GM21576 (cell line): ENCODE measurements around the gene CSNK2A2.

Source experiments
- ATAC-seq: cut with Tn5 transposase; IDR thresholded peaks from one replicate; pipeline ENCODE4 v1.9.1; 2021; ENCODE audit warnings: mild to moderate bottlenecking, moderate library complexity; ENCODE audit not compliant: unreplicated experiment

The CSNK2A2 gene

DNA sequence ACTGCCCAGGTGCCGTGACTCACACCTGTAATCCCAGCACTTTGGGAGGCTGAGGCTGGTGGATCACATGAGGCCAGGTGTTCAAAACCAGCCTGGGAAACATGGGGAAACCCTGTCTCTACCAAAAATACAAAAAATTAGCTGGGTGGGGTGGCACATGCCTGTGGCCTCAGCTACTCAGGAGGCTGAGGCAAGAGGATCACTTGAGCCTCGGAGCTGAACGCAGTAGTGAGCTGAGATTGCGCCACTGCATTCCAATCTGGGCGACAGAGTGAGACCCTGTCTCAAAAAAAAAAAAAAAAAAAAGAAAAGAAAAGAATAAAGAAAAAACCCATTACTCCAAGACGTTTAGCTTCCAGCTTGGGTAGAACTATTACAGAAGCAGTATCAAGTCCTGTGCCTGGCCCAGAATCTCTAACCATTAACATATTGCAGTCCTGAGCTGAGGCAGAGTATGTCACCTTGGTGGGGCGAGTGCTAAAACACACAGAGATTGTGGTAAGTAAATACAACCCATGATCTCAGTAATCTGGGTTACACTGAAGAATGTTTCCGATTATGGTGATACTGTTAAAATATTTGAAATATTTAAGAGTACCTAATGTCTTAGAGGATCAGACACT is 45.5 kb downstream of the CSNK2A2 start:
- ATAC-seq: no peak

GRCh38 chr16:58148526-58148925 is 49.4 kb downstream of the CSNK2A2 start:
- ATAC-seq: no peak

DNA sequence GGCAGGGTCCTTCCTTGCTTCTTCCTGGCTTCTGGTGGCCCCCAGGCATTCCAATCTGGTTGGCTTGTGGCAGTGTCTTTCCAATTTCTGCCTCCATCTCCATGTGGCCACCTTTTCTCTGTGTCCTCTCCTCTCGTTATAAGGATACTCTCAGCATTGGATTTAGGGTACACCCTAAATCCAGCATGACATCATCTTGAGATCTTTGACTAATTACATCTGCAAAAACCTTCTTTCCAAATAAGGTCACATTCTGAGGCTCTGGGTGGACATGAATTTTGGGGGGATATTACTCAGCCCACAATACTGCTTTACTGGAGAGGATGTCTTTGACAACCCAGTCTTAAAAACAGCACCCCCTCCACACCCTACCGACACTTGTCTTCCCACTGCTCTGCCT is 49.8 kb downstream of the CSNK2A2 start:
- no peak for ATAC-seq

DNA sequence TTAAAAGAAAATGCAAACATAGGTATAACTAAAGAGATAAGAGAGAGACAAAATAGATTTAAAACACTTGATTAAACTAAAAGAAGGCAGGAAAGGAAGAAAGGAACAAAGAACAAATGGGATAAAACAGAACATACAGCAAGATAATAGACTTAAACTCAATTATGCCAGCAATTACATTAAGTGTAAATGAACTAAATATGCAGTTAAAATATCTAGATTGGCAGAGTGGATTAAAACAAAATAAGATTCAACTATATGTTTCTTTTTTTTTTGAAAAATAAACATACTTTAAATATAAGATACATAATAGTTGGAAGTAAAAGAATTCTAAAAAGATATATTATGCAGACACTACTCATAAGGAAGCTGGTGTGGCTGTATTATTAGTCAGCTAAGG is 59.1 kb downstream of the CSNK2A2 start:
- ATAC-seq: no peak

- ATAC-seq: no peak
Observed at GRCh38 chr16:58137581-58137980, 60.3 kb downstream of the CSNK2A2 start.

DNA sequence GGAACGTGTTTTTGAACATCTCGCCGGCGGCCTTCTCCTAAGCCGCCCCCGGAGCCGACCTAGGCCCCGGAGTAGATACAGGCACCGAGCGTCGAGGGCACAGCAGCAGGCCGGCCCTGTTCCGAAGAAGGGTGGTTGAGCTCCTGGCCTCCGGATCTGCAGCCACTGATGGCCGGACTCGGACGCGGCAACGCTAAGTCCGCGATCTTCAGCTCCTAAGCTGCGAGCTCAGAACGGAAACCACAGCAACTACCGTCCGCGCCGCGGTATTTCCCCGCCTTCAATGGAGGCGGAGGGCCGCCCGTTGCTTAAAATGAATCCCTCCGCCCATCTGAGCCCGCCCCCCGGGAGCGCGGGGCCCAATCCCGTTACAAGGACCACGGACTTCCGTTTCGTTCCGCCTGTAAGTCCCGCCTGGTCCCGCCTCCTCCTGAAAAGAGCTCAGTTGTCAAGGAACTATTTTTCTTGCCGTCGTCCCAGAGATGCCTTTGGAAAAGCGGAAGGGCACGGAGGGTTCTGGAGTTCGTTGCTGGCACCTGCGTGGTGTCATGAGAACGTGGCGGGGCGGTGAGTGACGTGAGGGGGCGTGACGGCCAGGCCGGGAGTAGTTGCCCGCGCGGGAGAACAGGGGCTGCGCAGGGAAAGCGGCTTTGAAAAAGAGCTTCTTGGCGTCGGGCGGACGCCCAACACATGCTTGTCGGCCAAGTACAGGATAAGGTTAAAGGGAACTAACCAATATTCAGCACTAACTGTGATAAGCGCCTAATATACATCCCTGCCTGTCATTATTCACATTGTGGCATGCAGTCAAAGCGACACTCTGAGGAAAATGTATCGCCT is 68.6 kb downstream of the CSNK2A2 start, which contains the start of gene CFAP20:
TSS of gene CFAP20 (minus strand) at position 285 of the 840 bp plus-strand sequence. CDS start at position 19, 266 bp downstream.
- ATAC-seq: peak; percentile 87

DNA sequence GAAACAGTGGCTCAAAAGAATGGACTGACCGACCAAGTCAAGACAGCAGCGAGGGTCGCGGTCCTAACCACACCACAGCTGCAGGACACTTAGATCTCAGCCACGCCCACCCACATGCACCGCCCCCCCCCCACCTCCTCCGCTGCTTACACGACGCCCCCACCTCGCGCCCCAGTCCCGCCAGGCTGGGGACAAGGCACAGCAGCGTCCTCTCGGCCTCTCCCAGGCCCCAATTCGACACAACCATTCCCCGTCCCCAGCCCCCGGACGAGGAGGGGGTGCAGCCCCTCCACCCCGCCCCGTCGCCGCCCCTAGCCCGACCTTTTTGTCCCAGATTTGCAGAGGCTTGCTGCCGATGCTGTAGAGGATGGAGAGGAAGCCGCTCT is 69.2 kb downstream of the CSNK2A2 start:
- ATAC-seq: peak; percentile 3

GRCh38 chr16:58128181-58128631 is 69.7 kb downstream of the CSNK2A2 start:
- ATAC-seq: no peak

GRCh38 chr16:58127634-58128033 is 70.3 kb downstream of the CSNK2A2 start:
- ATAC-seq: no peak

GRCh38 chr16:58127033-58127556 is 70.8 kb downstream of the CSNK2A2 start:
- ATAC-seq: no peak

GRCh38 chr16:58126451-58126961 is 71.4 kb downstream of the CSNK2A2 start:
- ATAC-seq: no peak

- no peak for ATAC-seq
Observed at GRCh38 chr16:58125781-58126335, 72.0 kb downstream of the CSNK2A2 start.

- ATAC-seq: no peak
Observed at GRCh38 chr16:58125041-58125440, 72.9 kb downstream of the CSNK2A2 start.

GRCh38 chr16:58124601-58124915 is 73.3 kb downstream of the CSNK2A2 start:
- no peak for ATAC-seq

DNA sequence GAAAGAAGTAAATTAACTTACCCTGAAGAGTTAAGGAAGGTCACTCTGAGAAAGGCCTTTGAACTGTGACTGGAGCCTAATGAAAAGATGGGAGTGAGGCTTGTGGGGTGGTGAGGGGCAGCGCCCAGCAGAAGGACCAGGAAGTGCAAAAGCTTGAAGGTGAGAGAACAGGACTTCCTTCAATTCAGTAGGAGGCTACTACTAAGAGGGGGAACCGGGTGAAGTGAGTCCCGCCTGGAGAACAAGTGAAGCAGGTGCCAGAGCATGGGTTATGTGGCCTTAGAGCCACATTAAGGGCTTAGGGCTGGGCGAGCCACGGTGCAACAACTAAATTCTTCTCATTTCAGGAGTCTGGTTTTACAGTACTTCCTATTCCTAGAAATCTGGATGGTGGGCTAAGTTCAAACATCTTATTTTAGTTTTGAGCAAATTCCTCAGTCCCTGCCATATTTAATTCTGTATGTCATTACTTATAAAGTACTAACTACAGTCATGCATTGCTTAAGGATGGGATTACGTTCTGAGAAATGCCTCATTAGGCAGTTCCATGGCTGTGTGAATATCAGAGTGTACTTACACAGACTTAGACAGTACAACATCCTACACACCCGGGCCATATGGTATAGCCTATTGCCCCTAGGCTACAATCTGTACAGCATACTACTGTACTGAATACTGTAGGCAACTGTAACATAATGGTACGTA is 73.9 kb downstream of the CSNK2A2 start:
- ATAC-seq: no peak

- no peak for ATAC-seq
Observed at GRCh38 chr16:58121132-58121531, 76.8 kb downstream of the CSNK2A2 start.

GRCh38 chr16:58120234-58120633 is 77.7 kb downstream of the CSNK2A2 start:
- no peak for ATAC-seq

GRCh38 chr16:58119509-58119845 is 78.4 kb downstream of the CSNK2A2 start:
- no peak for ATAC-seq

DNA sequence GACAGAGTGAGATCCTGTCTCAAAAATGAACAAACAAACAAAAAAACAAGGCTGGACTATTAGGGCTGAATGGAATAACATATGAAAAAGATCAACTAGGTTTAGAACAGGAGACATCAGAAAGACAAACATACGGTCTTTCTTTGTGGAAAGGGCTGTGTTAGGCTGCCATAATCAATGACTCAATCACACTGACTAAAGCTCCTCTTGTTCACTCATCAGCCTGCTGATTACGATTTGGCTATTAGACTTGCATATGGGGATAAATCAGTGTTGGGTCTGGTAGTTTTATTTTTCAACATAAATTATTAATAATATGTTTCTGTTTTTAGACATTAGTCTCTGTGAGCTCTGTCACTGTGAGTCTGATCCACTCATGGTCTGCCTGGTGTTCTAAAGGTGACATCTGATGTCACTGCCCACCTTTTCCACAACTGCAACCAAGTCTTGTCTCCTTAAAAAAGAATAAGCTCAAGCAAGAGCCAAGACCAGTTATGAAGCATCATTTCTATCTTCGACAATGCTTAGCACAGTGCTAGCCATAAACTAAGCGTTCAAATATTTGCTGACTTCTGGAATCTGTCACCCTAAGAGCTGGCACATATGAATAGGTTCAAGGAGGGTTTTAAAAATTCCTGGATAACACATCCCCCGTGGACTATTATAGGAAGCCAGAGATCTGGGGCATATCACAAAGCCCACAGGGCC is 79.0 kb downstream of the CSNK2A2 start:
- no peak for ATAC-seq

DNA sequence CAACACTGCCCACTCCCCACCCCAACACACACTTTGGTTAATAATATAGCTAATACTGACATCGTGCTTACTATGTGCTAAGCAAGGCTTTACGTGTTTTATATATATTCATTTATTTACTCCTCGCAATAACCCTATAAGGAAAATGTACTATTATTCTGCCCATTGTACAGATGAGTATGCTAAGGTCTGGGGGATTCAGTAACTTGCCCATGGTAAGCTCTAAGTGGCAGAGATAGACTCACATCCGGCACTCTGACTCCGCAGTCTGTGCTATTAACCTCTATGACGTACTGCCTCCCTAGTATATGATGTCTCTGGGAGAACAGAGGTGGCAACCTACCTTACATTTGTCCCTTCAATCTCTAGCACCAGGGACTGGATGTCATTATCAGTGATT is 81.4 kb downstream of the CSNK2A2 start:
- ATAC-seq: no peak

DNA sequence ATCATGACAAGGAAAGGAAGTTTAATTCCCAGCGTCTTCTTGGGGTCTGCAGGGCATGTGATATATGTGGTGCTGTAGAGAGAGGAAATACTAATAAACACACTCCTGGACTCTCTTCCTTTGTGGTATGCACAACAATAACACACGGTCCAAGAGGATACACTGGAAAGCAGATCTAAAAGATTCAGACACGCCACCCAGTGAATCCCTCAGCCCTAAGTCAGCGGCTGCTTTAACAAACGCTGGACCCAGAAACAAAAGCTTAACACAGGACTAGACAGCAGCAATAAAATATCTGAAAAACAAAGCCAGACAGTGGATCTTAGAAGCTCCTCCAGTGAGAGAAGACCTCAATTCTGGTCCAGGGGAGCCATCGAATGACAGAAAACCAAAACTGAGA is 81.8 kb downstream of the CSNK2A2 start:
- ATAC-seq: no peak
